Measurements from ENCODE around the gene PLSCR3. TPM values are rescaled to one million over a fixed set of nuclear protein-coding genes. Genes with fewer than 3 reads are reported as not detected.
A peak's percentile ranks its signal among the peaks of the same experiment; 100 is the strongest.

Gene PLSCR3
- total RNA-seq, 4 donors from 2014 or later, result 16.8 to 38.1 (median 17.7) TPM

- H3K27me3 ChIP-seq, result no peaks in the 10 kb centered on the region
- peak; percentile 64 for ATAC-seq
- no peaks in the 10 kb centered on the region for H3K9me3 ChIP-seq
- H3K27ac ChIP-seq, result peak overlapping the region; percentile 77 to 95 (median 93)
- peak overlapping the region; percentile 70 to 88 for H3K4me3 ChIP-seq
- WGBS, 2 donors (ENCODE audit: low coverage in 1 of 2), result 0% methylated on average over 9 of the region's 65 CpGs; no CpG with 5 or more reads in 1 of the 2 donors
- H3K36me3 ChIP-seq, result peaks cover 0 to 19% of the 10 kb centered on the region in 2 donors
- peaks cover 4 to 65% (median 24%) of the 10 kb centered on the region in 3 donors for H3K4me1 ChIP-seq
- TF ChIP-seq CTCF (IDR thresholded peaks at IDR 0.05) (peak in 3 of 4 experiments; percentile 7 to 23 (median 22)), EP300 (IDR thresholded peaks at IDR 0.05) (no peak), POLR2A (IDR thresholded peaks at IDR 0.05) (peak; percentile 74 to 77)
These were observed 10.5 kb upstream of the PLSCR3 start for GRCh38 chr17:7404737-7405349.

- H3K27ac ChIP-seq, result peak within 1 kb of the TSS; percentile 91 to 95 (median 93)
- H3K36me3 ChIP-seq, result peaks cover 0 to 12% of the 10 kb centered on the region in 2 donors
- peaks cover 4 to 65% (median 24%) of the 10 kb centered on the region in 3 donors for H3K4me1 ChIP-seq
- peak; percentile 94 for ATAC-seq
- H3K4me3 ChIP-seq, result peak within 1 kb of the TSS; percentile 70 to 88
- WGBS, 2 donors (ENCODE audit: low coverage in 1 of 2), result 2% methylated on average over 11 of the region's 49 CpGs; no CpG with 5 or more reads in 1 of the 2 donors
- no peaks in the 10 kb centered on the region for H3K27me3 ChIP-seq
- no peaks in the 10 kb centered on the region for H3K9me3 ChIP-seq
- TF ChIP-seq POLR2A (IDR thresholded peaks at IDR 0.05), result peak; percentile 89 to 91
- peak in 2 of 4 experiments; percentile 27 to 35 for TF ChIP-seq CTCF (IDR thresholded peaks at IDR 0.05)
- peak; percentile 91 for TF ChIP-seq POLR2AphosphoS5 (IDR thresholded peaks at IDR 0.05)
- no peak for TF ChIP-seq EP300 (IDR thresholded peaks at IDR 0.05)
These were observed 9.8 kb upstream of the PLSCR3 start, which contains the start of gene TMEM256 for GRCh38 chr17:7403977-7404736. TSS of gene TMEM256 (minus strand) at chr17:7404097. CDS start at chr17:7404084, 13 bp downstream.

GRCh38 chr17:7403727-7403976, 9.3 kb upstream of the PLSCR3 start:
- no CpG with 5 or more reads among the region's 13 CpGs for WGBS, 2 donors (ENCODE audit: low coverage in 1 of 2)
- H3K27ac ChIP-seq, result peak overlapping the region; percentile 91 to 95 (median 93)
- TF ChIP-seq POLR2AphosphoS5 (IDR thresholded peaks at IDR 0.05) (no peak), EP300 (IDR thresholded peaks at IDR 0.05) (no peak), CTCF (IDR thresholded peaks at IDR 0.05) (no peak), POLR2A (IDR thresholded peaks at IDR 0.05) (no peak)
- H3K9me3 ChIP-seq, result no peaks in the 10 kb centered on the region
- ATAC-seq, result peak; percentile 65
- peaks cover 0 to 7% of the 10 kb centered on the region in 2 donors for H3K36me3 ChIP-seq
- peak overlapping the region; percentile 37 to 88 for H3K4me3 ChIP-seq
- peaks cover 4 to 65% (median 24%) of the 10 kb centered on the region in 3 donors for H3K4me1 ChIP-seq
- H3K27me3 ChIP-seq, result no peaks in the 10 kb centered on the region

- Histone ChIP-seq H3K36me3 (peaks cover 0 to 2% of the 10 kb centered on the region in 2 donors), H3K27ac (peak overlapping the region; percentile 91 to 95 (median 93)), H3K9me3 (no peaks in the 10 kb centered on the region), H3K4me3 (peak overlapping the region; percentile 37 to 88), H3K4me1 (peaks cover 4 to 65% (median 24%) of the 10 kb centered on the region in 3 donors), H3K27me3 (no peaks in the 10 kb centered on the region)
- ATAC-seq, result peak; percentile 4
- 18 to 35% methylated on average over 6 to 7 of the region's 16 CpGs for WGBS, 2 donors (ENCODE audit: low coverage in 1 of 2)
- TF ChIP-seq CTCF (IDR thresholded peaks at IDR 0.05), result no peak
- no peak for TF ChIP-seq POLR2A (IDR thresholded peaks at IDR 0.05)
- no peak for TF ChIP-seq POLR2AphosphoS5 (IDR thresholded peaks at IDR 0.05)
These were observed 8.9 kb upstream of the PLSCR3 start for GRCh38 chr17:7403043-7403726.

Measured in gastroesophageal sphincter (tissue), 4 donors.